Ammon's horn (tissue), 1 donor: ENCODE results near the gene ENDOG.
"Not testable (repeated sequence)": the region's sequence is repeated elsewhere in the genome, so short reads cannot be mapped to it uniquely, and the experiment has no call there.

ENCODE experiments used
- DNase-seq: peaks from one replicate; pipeline ENCODE4 v3.0.0-alpha.2; 2016; ENCODE audit warnings: low spot score

ENDOG gene

GRCh38 chr9:128818099-128818838, at the start of gene ENDOG:
ENDOG (plus strand) TSS chr9:128818500; CDS start chr9:128818685, 185 bp downstream.
- DNase-seq, result peak; percentile 99

- DNase-seq, result no peak
Measured at GRCh38 chr9:128768606-128769005, 49.7 kb upstream of the ENDOG start.

GRCh38 chr9:128770286-128771030, 47.8 kb upstream of the ENDOG start:
- no peak for DNase-seq

- DNase-seq, result no peak
Measured at GRCh38 chr9:128771094-128771721, 47.1 kb upstream of the ENDOG start.

GRCh38 chr9:128771745-128772519, 46.4 kb upstream of the ENDOG start, which contains the start of gene ZER1:
ZER1 (minus strand) TSS chr9:128771927; CDS start chr9:128755565, 16,362 bp downstream.
- DNase-seq, result peak; percentile 91

- DNase-seq, result no peak
Measured at GRCh38 chr9:128773049-128773448, 45.3 kb upstream of the ENDOG start.

GRCh38 chr9:128774804-128775203, 43.5 kb upstream of the ENDOG start:
- no peak for DNase-seq

GRCh38 chr9:128780093-128780492, 38.2 kb upstream of the ENDOG start:
- DNase-seq, result not testable (repeated sequence)

GRCh38 chr9:128781187-128782070, 36.9 kb upstream of the ENDOG start:
- no peak for DNase-seq

GRCh38 chr9:128782669-128783068, 35.6 kb upstream of the ENDOG start:
- DNase-seq, result no peak

GRCh38 chr9:128785427-128785826, 32.9 kb upstream of the ENDOG start:
- no peak for DNase-seq

- peak; percentile 90 for DNase-seq
Measured at GRCh38 chr9:128786681-128787601, 31.4 kb upstream of the ENDOG start, which contains the start of gene TBC1D13. TBC1D13 (plus strand) TSS chr9:128787253; CDS start chr9:128787354, 101 bp downstream.

GRCh38 chr9:128787659-128788058, 30.6 kb upstream of the ENDOG start:
- DNase-seq, result no peak

GRCh38 chr9:128788445-128788844, 29.9 kb upstream of the ENDOG start:
- no peak for DNase-seq

GRCh38 chr9:128790536-128790935, 27.8 kb upstream of the ENDOG start:
- DNase-seq, result no peak

- DNase-seq, result no peak
Measured at GRCh38 chr9:128792134-128792533, 26.2 kb upstream of the ENDOG start.

GRCh38 chr9:128792978-128793686, 25.2 kb upstream of the ENDOG start:
- no peak for DNase-seq

GRCh38 chr9:128794961-128795360, 23.3 kb upstream of the ENDOG start:
- not testable (repeated sequence) for DNase-seq

GRCh38 chr9:128798896-128799295, 19.4 kb upstream of the ENDOG start:
- no peak for DNase-seq
